Suprapubic skin (tissue), 4 donors: ENCODE measurements around the gene DCP1A. TPM values are rescaled to one million over a fixed set of nuclear protein-coding genes. Genes with fewer than 3 reads are reported as not detected.

Experiments
- DNase-seq, 2 donors: peaks; one replicate each; pipeline ENCODE4 v3.0.0-alpha.2; 2019; ENCODE audit warnings: low spot score in 2 of 2
- H3K27ac ChIP-seq: fragments of 200-600 bp; sonication (generic); one replicate; pipeline ENCODE4 v1.5.1; 2019
- H3K27me3 ChIP-seq: fragments of 200-600 bp; sonication (generic); one replicate; pipeline ENCODE4 v1.5.1; 2019
- H3K36me3 ChIP-seq: fragments of 200-600 bp; sonication (generic); one replicate; pipeline ENCODE4 v1.5.1; 2019
- H3K4me1 ChIP-seq: fragments of 200-600 bp; sonication (generic); one replicate; pipeline ENCODE4 v1.5.1; 2019
- H3K4me3 ChIP-seq: fragments of 200-600 bp; sonication (generic); one replicate; pipeline ENCODE4 v1.5.1; 2019; ENCODE audit warnings: mild to moderate bottlenecking
- H3K9me3 ChIP-seq: fragments of 200-600 bp; sonication (generic); one replicate; pipeline ENCODE4 v1.5.1; 2019
- CTCF ChIP-seq, 2 donors: fragments of 200-600 bp in 1 of 2; fragments of 450-650 bp in 1 of 2; sonication (generic) in 1 of 2; IDR thresholded peaks; one replicate each; pipeline ENCODE4 v1.5.1; 2016 to 2019; ENCODE audit warnings: antibody characterized with exemption in 2 of 2, mild to moderate bottlenecking in 1 of 2, moderate library complexity in 1 of 2
- EP300 ChIP-seq: sonication (generic); formaldehyde crosslinking; IDR thresholded peaks from one replicate; pipeline ENCODE4 v1.6.1; 2017; ENCODE audit warnings: antibody characterized with exemption
- POLR2A ChIP-seq, 2 donors: fragments of 450-650 bp; IDR thresholded peaks; one replicate each; pipeline ENCODE4 v1.6.1; 2017; ENCODE audit warnings: antibody characterized with exemption in 2 of 2, mild to moderate bottlenecking in 2 of 2, moderate library complexity in 2 of 2
- POLR2AphosphoS5 ChIP-seq, 3 donors: sonication (generic); formaldehyde crosslinking; IDR thresholded peaks; one replicate each; pipeline ENCODE4 v1.6.1; 2017; ENCODE audit warnings: antibody characterized with exemption in 3 of 3
- WGBS: methylation state at CpG from one replicate; pipeline ENCODE4 v1.1.5; 2018; 5-methylcytosine and 5-hydroxymethylcytosine counted together
- total RNA-seq, 4 donors: library from RNA; depleted of rRNA; stranded (reverse); fragments of >200 nt; gene quantifications; one replicate each; pipeline ENCODE4 v1.1.0, GENCODE V29; 2016

Gene DCP1A
- total RNA-seq, 4 donors from 2014 or later, result 18.0 to 30.1 (median 22.8) TPM

DNA sequence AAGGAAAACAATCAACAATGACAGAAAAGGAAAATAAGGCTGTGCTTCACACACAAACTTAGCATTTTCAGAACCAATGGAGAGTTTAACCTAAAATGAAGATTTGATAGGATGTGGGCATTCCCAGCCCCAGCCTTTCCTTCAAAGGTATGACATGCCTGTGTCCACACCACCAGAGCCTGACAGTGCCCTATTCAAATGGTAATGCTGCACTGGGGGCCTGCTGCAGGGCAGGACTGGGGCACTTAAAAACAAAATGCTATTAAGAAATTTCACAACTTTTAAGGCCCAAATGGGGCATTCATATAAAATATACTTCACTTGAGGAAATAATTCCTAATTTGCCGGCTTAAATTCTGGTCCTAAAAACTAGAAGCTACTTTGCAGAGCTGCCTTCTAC is 60.6 kb downstream of the DCP1A start:
- DNase-seq, result no peak
- Histone ChIP-seq H3K36me3 (peaks cover 67% of the 10 kb centered on the region), H3K4me3 (no peak overlapping the region), H3K27ac (no peak overlapping the region), H3K27me3 (no peaks in the 10 kb centered on the region), H3K4me1 (no peaks in the 10 kb centered on the region), H3K9me3 (no peaks in the 10 kb centered on the region)
- TF ChIP-seq POLR2AphosphoS5 (IDR thresholded peaks at IDR 0.05) (no peak), CTCF (IDR thresholded peaks at IDR 0.05) (no peak), POLR2A (IDR thresholded peaks at IDR 0.05) (no peak), EP300 (no peak)
- 78% methylated on average over 1 of the region's 1 CpG for WGBS

- no peaks in the 10 kb centered on the region for H3K4me1 ChIP-seq
- peaks cover 34% of the 10 kb centered on the region for H3K36me3 ChIP-seq
- TF ChIP-seq CTCF (IDR thresholded peaks at IDR 0.05), result no peak
- no peak for TF ChIP-seq EP300
- no peak for TF ChIP-seq POLR2AphosphoS5 (IDR thresholded peaks at IDR 0.05)
- TF ChIP-seq POLR2A (IDR thresholded peaks at IDR 0.05), result no peak
- no peak overlapping the region for H3K27ac ChIP-seq
- DNase-seq, result no peak
- no peaks in the 10 kb centered on the region for H3K9me3 ChIP-seq
- WGBS, result 87% methylated on average over 8 of the region's 8 CpGs
- no peak overlapping the region for H3K4me3 ChIP-seq
- H3K27me3 ChIP-seq, result no peaks in the 10 kb centered on the region
Observed at GRCh38 chr3:53282581-53282980, 64.8 kb downstream of the DCP1A start.

DNA sequence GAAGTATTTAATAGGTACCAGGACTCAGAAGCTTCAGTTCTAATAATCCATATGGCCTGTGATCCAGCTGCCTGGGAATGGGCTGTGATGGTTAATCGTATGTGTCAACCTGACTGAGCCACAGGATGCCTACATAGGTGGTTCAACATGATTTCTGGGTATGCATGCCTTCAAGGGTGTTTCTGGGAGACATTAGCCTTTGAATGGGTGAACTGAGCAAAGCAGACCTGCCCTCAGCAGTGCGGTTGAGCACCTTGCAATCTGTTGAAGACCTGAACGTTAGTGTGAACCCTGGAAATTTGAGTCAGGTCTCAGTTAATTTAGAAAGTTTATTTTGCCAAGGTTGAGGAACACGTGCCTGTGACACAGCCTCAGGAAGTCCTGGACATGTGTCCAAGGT is 68.7 kb downstream of the DCP1A start:
- no peak for DNase-seq
- no peak overlapping the region for H3K27ac ChIP-seq
- H3K9me3 ChIP-seq, result no peaks in the 10 kb centered on the region
- no peaks in the 10 kb centered on the region for H3K27me3 ChIP-seq
- TF ChIP-seq POLR2A (IDR thresholded peaks at IDR 0.05), result no peak
- TF ChIP-seq POLR2AphosphoS5 (IDR thresholded peaks at IDR 0.05), result no peak
- no peak for TF ChIP-seq CTCF (IDR thresholded peaks at IDR 0.05)
- no peak for TF ChIP-seq EP300
- H3K4me1 ChIP-seq, result no peaks in the 10 kb centered on the region
- peaks cover under 1% of the 10 kb centered on the region for H3K36me3 ChIP-seq
- no peak overlapping the region for H3K4me3 ChIP-seq
- 75% methylated on average over 4 of the region's 4 CpGs for WGBS

GRCh38 chr3:53274938-53275605 is 72.3 kb downstream of the DCP1A start:
- Histone ChIP-seq H3K9me3 (no peaks in the 10 kb centered on the region), H3K27ac (no peak overlapping the region), H3K36me3 (no peaks in the 10 kb centered on the region), H3K4me3 (no peak overlapping the region), H3K4me1 (peaks cover 4% of the 10 kb centered on the region), H3K27me3 (no peaks in the 10 kb centered on the region)
- WGBS, result 60% methylated on average over 5 of the region's 5 CpGs
- no peak for TF ChIP-seq EP300
- no peak for TF ChIP-seq POLR2A (IDR thresholded peaks at IDR 0.05)
- no peak for TF ChIP-seq CTCF (IDR thresholded peaks at IDR 0.05)
- TF ChIP-seq POLR2AphosphoS5 (IDR thresholded peaks at IDR 0.05), result no peak
- no peak for DNase-seq

- Histone ChIP-seq H3K4me3 (no peak overlapping the region), H3K36me3 (no peaks in the 10 kb centered on the region), H3K9me3 (no peaks in the 10 kb centered on the region), H3K27ac (no peak overlapping the region), H3K27me3 (no peaks in the 10 kb centered on the region), H3K4me1 (peaks cover 15% of the 10 kb centered on the region)
- 90% methylated on average over 5 of the region's 10 CpGs for WGBS
- DNase-seq, result no peak
- no peak for TF ChIP-seq CTCF (IDR thresholded peaks at IDR 0.05)
- TF ChIP-seq POLR2A (IDR thresholded peaks at IDR 0.05), result no peak
- TF ChIP-seq EP300, result no peak
- TF ChIP-seq POLR2AphosphoS5 (IDR thresholded peaks at IDR 0.05), result no peak
Observed at GRCh38 chr3:53273146-53273670, 74.1 kb downstream of the DCP1A start.
